Neural cell (in vitro differentiated cells): ENCODE data around the gene WDR54.

Experiments
- CTCF ChIP-seq: fragments of 450-650 bp; IDR thresholded peaks from 2 replicates; pipeline ENCODE4 v1.5.1; 2014; ENCODE audit warnings: antibody characterized with exemption, mild to moderate bottlenecking, moderate library complexity; ENCODE audit not compliant: poor library complexity, severe bottlenecking
- EP300 ChIP-seq: fragments of 450-650 bp; conservative IDR thresholded peaks from 2 replicates; pipeline ENCODE4 v1.6.1; 2014; ENCODE audit warnings: antibody characterized with exemption, mild to moderate bottlenecking, moderate library complexity; ENCODE audit not compliant: poor library complexity, severe bottlenecking
- RAD21 ChIP-seq: fragments of 450-650 bp; conservative IDR thresholded peaks from 2 replicates; pipeline ENCODE4 v1.6.1; 2014; ENCODE audit warnings: antibody characterized with exemption, mild to moderate bottlenecking, moderate library complexity
- REST ChIP-seq: IDR thresholded peaks from 2 replicates; pipeline ENCODE4 v1.6.1; 2012; ENCODE audit warnings: borderline replicate concordance
- TAF1 ChIP-seq: IDR thresholded peaks from 2 replicates; pipeline ENCODE4 v1.6.1; 2012; ENCODE audit warnings: low read depth

GRCh38 chr2:74396149-74396548 lies 25.4 kb upstream of the WDR54 start:
- no peak for TF ChIP-seq CTCF
- TF ChIP-seq RAD21, result no peak
- no peak for TF ChIP-seq TAF1
- TF ChIP-seq REST, result no peak
- TF ChIP-seq EP300, result no peak
